SK-N-SH treated with all-trans-retinoic acid at 6 μM for 48 hours (cell line): ENCODE measurements around the gene IL12B.
"Not testable (repeated sequence)": the region's sequence is repeated elsewhere in the genome, so short reads cannot be mapped to it uniquely, and the experiment has no call there.

Experiments
- ATAC-seq: fragments of 200-7000 bp; cut with Tn5 transposase; 3 replicates; pipeline ENCODE4 v1.9.1; 2020; ENCODE audit warnings: mild to moderate bottlenecking, moderate library complexity
- ARNTL ChIP-seq: fragments of 450-650 bp; formaldehyde crosslinking; IDR thresholded peaks from 2 replicates; pipeline ENCODE4 v1.5.0; 2020; ENCODE audit warnings: low read depth, mild to moderate bottlenecking, moderate library complexity, borderline replicate concordance
- BACH2 ChIP-seq: fragments of 250-450 bp; sonication (Bioruptor Pico); IDR thresholded peaks from 2 replicates; pipeline ENCODE4 v1.9.0; 2021; ENCODE audit warnings: mild to moderate bottlenecking, borderline replicate concordance
- CSDC2 ChIP-seq: fragments of 250-450 bp; sonication (Bioruptor Pico); IDR thresholded peaks from 2 replicates; pipeline ENCODE4 v1.5.0; 2020; ENCODE audit warnings: mild to moderate bottlenecking, moderate library complexity
- ESRRG ChIP-seq: fragments of 250-450 bp; sonication (Bioruptor Pico); IDR thresholded peaks from 2 replicates; pipeline ENCODE4 v1.6.1; 2021; ENCODE audit warnings: mild to moderate bottlenecking
- ISL1 ChIP-seq: fragments of 250-450 bp; sonication (Bioruptor Pico); IDR thresholded peaks from 2 replicates; pipeline ENCODE4 v2.1.2; 2022; ENCODE audit warnings: mild to moderate bottlenecking, moderate library complexity
- OSR1 ChIP-seq: fragments of 250-450 bp; sonication (Bioruptor Pico); IDR thresholded peaks from 2 replicates; pipeline ENCODE4 v1.8.0; 2022; ENCODE audit warnings: moderate library complexity, mild to moderate bottlenecking, inconsistent platforms
- RARB ChIP-seq: fragments of 250-450 bp; sonication (Bioruptor Pico); IDR thresholded peaks from 2 replicates; pipeline ENCODE4 v1.8.0; 2021; ENCODE audit warnings: mild to moderate bottlenecking, moderate library complexity
- SNAI2 ChIP-seq: fragments of 250-450 bp; sonication (Bioruptor Pico); IDR thresholded peaks from 2 replicates; pipeline ENCODE4 v1.5.0; 2020; ENCODE audit warnings: mild to moderate bottlenecking, moderate library complexity
- TCF4 ChIP-seq: fragments of 250-450 bp; sonication (Bioruptor Pico); IDR thresholded peaks from 2 replicates; pipeline ENCODE4 v1.8.0; 2021; ENCODE audit warnings: mild to moderate bottlenecking, moderate library complexity, borderline replicate concordance
- TOX ChIP-seq: fragments of 250-450 bp; sonication (Bioruptor Pico); IDR thresholded peaks from 2 replicates; pipeline ENCODE4 v1.8.0; 2021; ENCODE audit warnings: mild to moderate bottlenecking, moderate library complexity, borderline replicate concordance
- ZFP30 ChIP-seq: fragments of 450-650 bp; formaldehyde crosslinking; IDR thresholded peaks from 2 replicates; pipeline ENCODE4 v1.5.0; 2022; ENCODE audit warnings: mild to moderate bottlenecking, moderate library complexity
- ZNF565 ChIP-seq: fragments of 450-650 bp; formaldehyde crosslinking; conservative IDR thresholded peaks from 2 replicates; pipeline ENCODE4 v1.5.0; 2020; ENCODE audit warnings: low read depth, mild to moderate bottlenecking, moderate library complexity
- ZNF70 ChIP-seq: fragments of 450-650 bp; formaldehyde crosslinking; IDR thresholded peaks from 2 replicates; pipeline ENCODE4 v1.5.0; 2020; ENCODE audit warnings: mild to moderate bottlenecking, moderate library complexity
- ZNF8 ChIP-seq: fragments of 450-650 bp; formaldehyde crosslinking; IDR thresholded peaks from 2 replicates; pipeline ENCODE4 v1.5.0; 2020; ENCODE audit warnings: mild to moderate bottlenecking, moderate library complexity
- TF ChIP-seq, protein P1 (sequence below): fragments of 250-450 bp; sonication (Bioruptor Pico); IDR thresholded peaks from 2 replicates; pipeline ENCODE4 v1.5.0; 2020; ENCODE audit warnings: mild to moderate bottlenecking, moderate library complexity
- TF ChIP-seq, protein P2 (sequence below): fragments of 250-450 bp; sonication (Bioruptor Pico); IDR thresholded peaks from 2 replicates; pipeline ENCODE4 v1.5.1; 2021; ENCODE audit warnings: mild to moderate bottlenecking, moderate library complexity
- TF ChIP-seq, protein P3 (sequence below): fragments of 250-450 bp; sonication (Bioruptor Pico); IDR thresholded peaks from 2 replicates; pipeline ENCODE4 v1.8.0; 2021; ENCODE audit warnings: low read depth, mild to moderate bottlenecking, moderate library complexity, borderline replicate concordance
- TF ChIP-seq, protein P4 (sequence below): fragments of 250-450 bp; sonication (Bioruptor Pico); IDR thresholded peaks from 2 replicates; pipeline ENCODE4 v1.5.1; 2020; ENCODE audit warnings: low read depth, mild to moderate bottlenecking, moderate library complexity

The IL12B gene

DNA sequence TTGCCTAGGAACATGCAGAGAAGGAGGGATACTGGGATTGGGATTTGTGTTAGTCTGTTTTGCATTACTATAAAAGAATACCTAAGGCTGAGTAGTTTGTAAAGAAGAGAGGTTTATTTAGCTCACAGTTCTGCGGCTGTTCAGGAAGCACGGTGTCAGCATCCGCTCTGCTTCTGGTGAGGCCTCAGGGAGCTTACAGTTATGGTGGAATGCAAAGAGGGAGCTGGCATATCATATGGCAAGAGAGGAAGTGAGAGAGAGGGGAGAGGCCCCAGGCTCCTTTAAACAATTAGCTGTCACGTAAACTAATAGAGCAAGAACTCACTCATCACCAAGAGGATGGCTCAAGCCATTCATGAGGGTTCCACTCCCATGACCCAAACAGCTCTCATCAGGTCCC, 27.0 kb downstream of the IL12B start:
- ATAC-seq: no peak
- TF ChIP-seq ZNF8 (CRISPR knock-in tag): no peak
- TF ChIP-seq, protein P1, sequence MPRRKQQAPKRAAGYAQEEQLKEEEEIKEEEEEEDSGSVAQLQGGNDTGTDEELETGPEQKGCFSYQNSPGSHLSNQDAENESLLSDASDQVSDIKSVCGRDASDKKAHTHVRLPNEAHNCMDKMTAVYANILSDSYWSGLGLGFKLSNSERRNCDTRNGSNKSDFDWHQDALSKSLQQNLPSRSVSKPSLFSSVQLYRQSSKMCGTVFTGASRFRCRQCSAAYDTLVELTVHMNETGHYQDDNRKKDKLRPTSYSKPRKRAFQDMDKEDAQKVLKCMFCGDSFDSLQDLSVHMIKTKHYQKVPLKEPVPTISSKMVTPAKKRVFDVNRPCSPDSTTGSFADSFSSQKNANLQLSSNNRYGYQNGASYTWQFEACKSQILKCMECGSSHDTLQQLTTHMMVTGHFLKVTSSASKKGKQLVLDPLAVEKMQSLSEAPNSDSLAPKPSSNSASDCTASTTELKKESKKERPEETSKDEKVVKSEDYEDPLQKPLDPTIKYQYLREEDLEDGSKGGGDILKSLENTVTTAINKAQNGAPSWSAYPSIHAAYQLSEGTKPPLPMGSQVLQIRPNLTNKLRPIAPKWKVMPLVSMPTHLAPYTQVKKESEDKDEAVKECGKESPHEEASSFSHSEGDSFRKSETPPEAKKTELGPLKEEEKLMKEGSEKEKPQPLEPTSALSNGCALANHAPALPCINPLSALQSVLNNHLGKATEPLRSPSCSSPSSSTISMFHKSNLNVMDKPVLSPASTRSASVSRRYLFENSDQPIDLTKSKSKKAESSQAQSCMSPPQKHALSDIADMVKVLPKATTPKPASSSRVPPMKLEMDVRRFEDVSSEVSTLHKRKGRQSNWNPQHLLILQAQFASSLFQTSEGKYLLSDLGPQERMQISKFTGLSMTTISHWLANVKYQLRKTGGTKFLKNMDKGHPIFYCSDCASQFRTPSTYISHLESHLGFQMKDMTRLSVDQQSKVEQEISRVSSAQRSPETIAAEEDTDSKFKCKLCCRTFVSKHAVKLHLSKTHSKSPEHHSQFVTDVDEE (CRISPR knock-in tag): no peak

DNA sequence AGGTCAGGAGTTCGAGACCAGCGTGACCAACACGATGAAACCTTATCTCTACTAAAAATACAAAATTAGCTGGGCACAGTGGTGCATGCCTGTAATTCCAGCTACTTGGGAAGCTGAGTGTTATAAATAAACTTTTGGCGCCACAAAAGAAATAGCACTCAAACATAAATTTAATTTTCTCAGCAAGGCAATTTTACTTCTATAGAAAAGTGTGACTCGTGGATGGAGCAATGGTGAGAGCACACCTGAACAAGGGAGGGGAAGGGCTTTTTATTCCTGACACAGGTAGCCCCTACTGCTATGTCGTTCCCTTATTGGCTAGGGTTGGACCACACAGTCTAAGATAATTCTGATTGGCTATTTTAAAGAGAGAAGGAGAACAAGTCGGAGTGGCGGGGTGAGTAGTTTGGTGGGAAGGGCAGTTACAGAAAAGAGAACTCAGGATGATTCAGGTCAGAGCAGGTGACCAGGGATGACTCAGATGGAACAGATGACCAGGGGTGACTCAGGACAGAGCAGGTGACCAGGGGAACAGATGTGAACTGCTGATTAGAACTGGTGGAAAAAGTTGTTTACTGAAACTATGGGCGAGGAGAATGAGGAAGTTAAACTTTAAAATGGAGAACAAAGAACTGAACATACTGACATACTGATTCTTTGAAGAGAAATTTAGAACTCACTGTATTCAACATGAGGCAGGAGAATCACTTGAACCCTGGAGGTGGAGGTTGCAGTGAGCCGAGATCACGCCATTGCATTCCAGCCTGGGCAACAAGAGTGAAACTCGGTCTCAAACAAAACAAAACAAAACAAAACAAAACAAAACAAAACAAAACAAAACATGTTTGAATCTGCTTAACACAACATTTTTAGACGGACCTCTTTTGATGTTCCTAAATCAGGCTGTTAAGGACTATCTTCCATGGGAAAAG, 28.1 kb downstream of the IL12B start:
- ATAC-seq: not testable (repeated sequence)

DNA sequence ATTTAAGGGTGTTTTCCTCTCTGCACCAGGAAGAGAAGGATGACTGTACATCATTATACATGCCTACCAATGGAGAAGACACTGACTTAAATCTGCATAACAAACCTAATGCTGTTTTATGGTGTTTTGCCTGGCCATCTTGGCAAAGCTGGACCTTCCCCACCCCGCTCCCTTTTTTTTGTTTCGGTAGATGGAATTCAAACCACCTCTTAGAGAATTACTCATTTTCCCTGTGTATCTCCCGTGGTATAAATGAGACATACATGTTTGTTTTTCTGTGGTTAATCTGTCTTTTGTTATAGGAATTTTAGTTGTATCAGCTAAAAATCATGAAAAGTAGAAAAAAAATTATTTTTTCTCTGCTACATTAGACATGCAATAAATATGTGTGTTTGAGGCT, 28.8 kb downstream of the IL12B start:
- TF ChIP-seq, protein P2, sequence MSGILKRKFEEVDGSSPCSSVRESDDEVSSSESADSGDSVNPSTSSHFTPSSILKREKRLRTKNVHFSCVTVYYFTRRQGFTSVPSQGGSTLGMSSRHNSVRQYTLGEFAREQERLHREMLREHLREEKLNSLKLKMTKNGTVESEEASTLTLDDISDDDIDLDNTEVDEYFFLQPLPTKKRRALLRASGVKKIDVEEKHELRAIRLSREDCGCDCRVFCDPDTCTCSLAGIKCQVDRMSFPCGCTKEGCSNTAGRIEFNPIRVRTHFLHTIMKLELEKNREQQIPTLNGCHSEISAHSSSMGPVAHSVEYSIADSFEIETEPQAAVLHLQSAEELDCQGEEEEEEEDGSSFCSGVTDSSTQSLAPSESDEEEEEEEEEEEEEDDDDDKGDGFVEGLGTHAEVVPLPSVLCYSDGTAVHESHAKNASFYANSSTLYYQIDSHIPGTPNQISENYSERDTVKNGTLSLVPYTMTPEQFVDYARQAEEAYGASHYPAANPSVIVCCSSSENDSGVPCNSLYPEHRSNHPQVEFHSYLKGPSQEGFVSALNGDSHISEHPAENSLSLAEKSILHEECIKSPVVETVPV: no peak
- TF ChIP-seq ISL1 (no peak), BACH2 (CRISPR knock-in tag) (no peak), CSDC2 (CRISPR knock-in tag) (no peak), ZNF70 (CRISPR knock-in tag) (no peak), OSR1 (CRISPR knock-in tag) (no peak), ARNTL (CRISPR knock-in tag) (no peak), ZNF565 (CRISPR knock-in tag) (no peak), TCF4 (CRISPR knock-in tag) (no peak), TOX (CRISPR knock-in tag) (no peak)
- TF ChIP-seq, protein P1 (CRISPR knock-in tag): no peak
- TF ChIP-seq, protein P3, sequence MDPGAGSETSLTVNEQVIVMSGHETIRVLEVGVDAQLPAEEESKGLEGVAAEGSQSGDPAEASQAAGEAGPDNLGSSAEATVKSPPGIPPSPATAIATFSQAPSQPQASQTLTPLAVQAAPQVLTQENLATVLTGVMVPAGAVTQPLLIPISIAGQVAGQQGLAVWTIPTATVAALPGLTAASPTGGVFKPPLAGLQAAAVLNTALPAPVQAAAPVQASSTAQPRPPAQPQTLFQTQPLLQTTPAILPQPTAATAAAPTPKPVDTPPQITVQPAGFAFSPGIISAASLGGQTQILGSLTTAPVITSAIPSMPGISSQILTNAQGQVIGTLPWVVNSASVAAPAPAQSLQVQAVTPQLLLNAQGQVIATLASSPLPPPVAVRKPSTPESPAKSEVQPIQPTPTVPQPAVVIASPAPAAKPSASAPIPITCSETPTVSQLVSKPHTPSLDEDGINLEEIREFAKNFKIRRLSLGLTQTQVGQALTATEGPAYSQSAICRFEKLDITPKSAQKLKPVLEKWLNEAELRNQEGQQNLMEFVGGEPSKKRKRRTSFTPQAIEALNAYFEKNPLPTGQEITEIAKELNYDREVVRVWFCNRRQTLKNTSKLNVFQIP: no peak
- ATAC-seq: no peak

DNA sequence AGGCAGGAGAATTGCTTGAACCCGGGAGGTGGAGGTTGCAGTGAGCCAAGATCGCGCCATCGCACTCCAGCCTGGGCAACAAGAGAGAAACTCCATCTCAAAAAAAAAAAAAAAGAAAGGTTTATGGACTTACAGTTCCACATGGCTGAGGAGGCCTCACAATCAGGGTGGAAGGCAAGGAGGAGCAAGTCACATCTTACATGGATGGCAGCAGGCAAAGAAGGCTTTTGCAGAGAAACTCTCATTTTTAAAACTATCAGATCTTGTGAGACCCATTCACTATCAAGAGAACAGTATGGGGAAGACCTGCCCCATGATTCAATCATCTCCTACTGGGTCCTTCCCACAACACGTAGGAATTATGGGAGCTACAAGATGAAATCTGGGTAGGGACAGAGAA, 33.0 kb downstream of the IL12B start:
- not testable (repeated sequence) for ATAC-seq

DNA sequence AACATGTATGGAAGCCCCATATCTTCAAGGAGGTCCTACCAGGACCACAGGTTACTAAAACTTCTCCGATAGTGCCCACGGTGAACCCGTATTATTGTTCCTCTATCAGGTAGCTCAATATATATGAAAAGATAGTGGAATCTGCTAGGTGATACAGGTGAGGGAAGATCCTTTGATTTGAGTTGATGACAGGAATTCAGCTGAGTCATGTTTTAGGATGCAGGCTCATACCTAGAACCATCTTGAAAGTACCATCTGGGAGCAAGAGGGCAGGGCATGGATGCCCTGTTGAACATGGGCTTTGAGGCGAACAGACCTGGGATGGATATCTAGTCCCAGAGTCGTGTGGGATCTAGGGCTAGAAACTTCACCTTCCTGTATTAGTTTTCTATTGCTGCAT, 35.4 kb downstream of the IL12B start:
- ATAC-seq: no peak
- TF ChIP-seq RARB (CRISPR knock-in tag) (no peak), ESRRG (no peak), SNAI2 (CRISPR knock-in tag) (no peak), OSR1 (CRISPR knock-in tag) (no peak), ZFP30 (no peak), ZNF70 (CRISPR knock-in tag) (no peak), ARNTL (CRISPR knock-in tag) (no peak), TCF4 (CRISPR knock-in tag) (no peak), ZNF8 (CRISPR knock-in tag) (no peak)
- TF ChIP-seq, protein P4, sequence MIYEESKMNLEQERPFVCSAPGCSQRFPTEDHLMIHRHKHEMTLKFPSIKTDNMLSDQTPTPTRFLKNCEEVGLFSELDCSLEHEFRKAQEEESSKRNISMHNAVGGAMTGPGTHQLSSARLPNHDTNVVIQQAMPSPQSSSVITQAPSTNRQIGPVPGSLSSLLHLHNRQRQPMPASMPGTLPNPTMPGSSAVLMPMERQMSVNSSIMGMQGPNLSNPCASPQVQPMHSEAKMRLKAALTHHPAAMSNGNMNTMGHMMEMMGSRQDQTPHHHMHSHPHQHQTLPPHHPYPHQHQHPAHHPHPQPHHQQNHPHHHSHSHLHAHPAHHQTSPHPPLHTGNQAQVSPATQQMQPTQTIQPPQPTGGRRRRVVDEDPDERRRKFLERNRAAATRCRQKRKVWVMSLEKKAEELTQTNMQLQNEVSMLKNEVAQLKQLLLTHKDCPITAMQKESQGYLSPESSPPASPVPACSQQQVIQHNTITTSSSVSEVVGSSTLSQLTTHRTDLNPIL (CRISPR knock-in tag): no peak
- TF ChIP-seq, protein P1 (CRISPR knock-in tag): no peak
- TF ChIP-seq, protein P2: no peak
